Panc1 (cell line): ENCODE measurements around the gene ESR2. TPM values are rescaled to one million over a fixed set of nuclear protein-coding genes. Genes with fewer than 3 reads are reported as not detected.

ENCODE experiments used
- ATAC-seq: fragments of 200-7000 bp; cut with Tn5 transposase; 2 replicates; pipeline ENCODE4 v1.9.1; 2020; ENCODE audit warnings: mild to moderate bottlenecking, moderate library complexity
- BruUV-seq: library from RNA; stranded (reverse); fragments of 400-500 nt; replicated peaks from 2 replicates; lab custom pipeline; 2021; lab: Mats Ljungman, UMichigan
- CTCF ChIA-PET: fragments of 300-600 bp; sonication (Branson Sonifier 250); formaldehyde crosslinking; loops from one replicate; lab custom pipeline; 2022; ENCODE audit warnings: antibody characterized with exemption; lab: Charles Lee
- POLR2A ChIA-PET: fragments of 300-600 bp; sonication (Branson Sonifier 250); formaldehyde crosslinking; loops from one replicate; lab custom pipeline; 2022; ENCODE audit warnings: antibody characterized with exemption; lab: Charles Lee
- DNase-seq: peaks from one replicate; pipeline ENCODE4 v3.0.0-alpha.2; 2010; ENCODE audit warnings: low read depth, low spot score
- H3K27ac ChIP-seq: 2 replicates; pipeline ENCODE4 v1.5.1; 2011; ENCODE audit warnings: mild to moderate bottlenecking, low read length, inconsistent platforms
- H3K27me3 ChIP-seq: fragments of 200-500 bp; sonication (Bioruptor generic); 2 replicates; pipeline ENCODE4 v1.6.0; 2014; ENCODE audit warnings: low read length, inconsistent platforms; ENCODE audit not compliant: control insufficient read depth, insufficient read depth
- H3K36me3 ChIP-seq: fragments of 200-500 bp; sonication (Bioruptor generic); 2 replicates; pipeline ENCODE4 v1.5.1; 2014; ENCODE audit warnings: inconsistent platforms, mild to moderate bottlenecking, low read length, moderate library complexity; ENCODE audit not compliant: control insufficient read depth, insufficient read depth
- H3K4me1 ChIP-seq: 2 replicates; pipeline ENCODE4 v1.5.1; 2011; ENCODE audit warnings: inconsistent platforms, mild to moderate bottlenecking, low read length, moderate library complexity; ENCODE audit not compliant: control insufficient read depth, insufficient read depth
- H3K4me3 ChIP-seq, 2 experiments: 2 replicates each; pipeline ENCODE4 v1.5.1; 2011 to 2012; ENCODE audit warnings: low read depth in 2 of 2, low read length in 2 of 2, mild to moderate bottlenecking in 2 of 2, inconsistent platforms in 1 of 2, moderate library complexity in 1 of 2
- H3K9me3 ChIP-seq: fragments of 200-500 bp; sonication (Bioruptor generic); 2 replicates; pipeline ENCODE4 v1.5.1; 2014; ENCODE audit warnings: low read depth, mild to moderate bottlenecking, inconsistent platforms, low read length, moderate library complexity; ENCODE audit not compliant: control insufficient read depth, insufficient read depth
- CTCF ChIP-seq: fragments of 450-650 bp; IDR thresholded peaks from 2 replicates; pipeline ENCODE4 v1.5.1; 2017; ENCODE audit warnings: mild to moderate bottlenecking
- POLR2AphosphoS5 ChIP-seq: IDR thresholded peaks from 2 replicates; pipeline ENCODE4 v1.6.1; 2012; ENCODE audit warnings: mild to moderate bottlenecking, low read depth, low read length, moderate library complexity
- SIN3A ChIP-seq: IDR thresholded peaks from 2 replicates; pipeline ENCODE4 v1.6.1; 2012; ENCODE audit warnings: low read depth, mild to moderate bottlenecking, low read length, moderate library complexity, borderline replicate concordance; ENCODE audit not compliant: insufficient read depth
- TCF7L2 ChIP-seq: IDR thresholded peaks from 2 replicates; pipeline ENCODE4 v1.6.1; 2011; ENCODE audit warnings: mild to moderate bottlenecking, low read depth, low read length, inconsistent platforms
- in situ Hi-C: cut with HindIII; loops from 2 replicates; pipeline ENCODE4 v1.10.0; 2016; ENCODE audit warnings: low sequenced_read_pairs, low pct_unique_long_range_greater_than_20kb
- intact Hi-C: fragments of 100-400 bp; cut with micrococcal nuclease; formaldehyde crosslinking; loops from one replicate; pipeline ENCODE4 v1.10.0; 2022; ENCODE audit not compliant: unreplicated experiment
- total RNA-seq: library from RNA; stranded (reverse); gene quantifications from one replicate; pipeline ENCODE4 v1.2.1, GENCODE V29; 2021; ENCODE audit not compliant: unreplicated experiment
- TF ChIP-seq, protein P1 (sequence below), 2 experiments: IDR thresholded peaks; 2 replicates each; pipeline ENCODE4 v1.6.1; 2011 to 2012; ENCODE audit warnings: low read depth in 2 of 2, control low read depth in 1 of 2, low read length in 1 of 2, mild to moderate bottlenecking in 1 of 2, moderate library complexity in 1 of 2; ENCODE audit not compliant: insufficient read depth in 1 of 2

The ESR2 gene
- total RNA-seq, 1 experiment from 2014 or later: not detected

DNA sequence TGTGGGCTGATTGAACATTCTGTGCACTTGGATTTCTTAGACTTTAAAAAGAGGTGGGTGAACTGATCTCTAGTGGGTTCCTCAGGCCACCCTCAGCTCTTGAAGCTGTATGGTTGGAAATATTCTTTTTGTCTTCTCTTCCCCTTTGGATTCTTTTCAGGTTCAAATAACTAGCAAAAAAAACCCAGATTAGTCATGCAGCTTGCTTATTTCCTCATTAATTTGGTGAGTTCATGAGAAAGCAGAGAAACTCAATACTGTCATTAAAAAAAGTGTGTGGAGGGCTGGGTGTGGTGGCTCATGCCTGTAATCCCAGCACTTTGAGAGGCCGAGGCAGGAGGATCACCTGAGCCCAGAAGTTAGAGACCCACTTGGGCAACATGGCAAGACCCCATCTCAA, 183.4 kb downstream of the ESR2 start:
- in situ Hi-C loops: no loop called here
- H3K36me3 ChIP-seq: no peaks in the 10 kb centered on the region
- TF ChIP-seq POLR2AphosphoS5 (no peak), TCF7L2 (no peak)
- TF ChIP-seq, protein P1, sequence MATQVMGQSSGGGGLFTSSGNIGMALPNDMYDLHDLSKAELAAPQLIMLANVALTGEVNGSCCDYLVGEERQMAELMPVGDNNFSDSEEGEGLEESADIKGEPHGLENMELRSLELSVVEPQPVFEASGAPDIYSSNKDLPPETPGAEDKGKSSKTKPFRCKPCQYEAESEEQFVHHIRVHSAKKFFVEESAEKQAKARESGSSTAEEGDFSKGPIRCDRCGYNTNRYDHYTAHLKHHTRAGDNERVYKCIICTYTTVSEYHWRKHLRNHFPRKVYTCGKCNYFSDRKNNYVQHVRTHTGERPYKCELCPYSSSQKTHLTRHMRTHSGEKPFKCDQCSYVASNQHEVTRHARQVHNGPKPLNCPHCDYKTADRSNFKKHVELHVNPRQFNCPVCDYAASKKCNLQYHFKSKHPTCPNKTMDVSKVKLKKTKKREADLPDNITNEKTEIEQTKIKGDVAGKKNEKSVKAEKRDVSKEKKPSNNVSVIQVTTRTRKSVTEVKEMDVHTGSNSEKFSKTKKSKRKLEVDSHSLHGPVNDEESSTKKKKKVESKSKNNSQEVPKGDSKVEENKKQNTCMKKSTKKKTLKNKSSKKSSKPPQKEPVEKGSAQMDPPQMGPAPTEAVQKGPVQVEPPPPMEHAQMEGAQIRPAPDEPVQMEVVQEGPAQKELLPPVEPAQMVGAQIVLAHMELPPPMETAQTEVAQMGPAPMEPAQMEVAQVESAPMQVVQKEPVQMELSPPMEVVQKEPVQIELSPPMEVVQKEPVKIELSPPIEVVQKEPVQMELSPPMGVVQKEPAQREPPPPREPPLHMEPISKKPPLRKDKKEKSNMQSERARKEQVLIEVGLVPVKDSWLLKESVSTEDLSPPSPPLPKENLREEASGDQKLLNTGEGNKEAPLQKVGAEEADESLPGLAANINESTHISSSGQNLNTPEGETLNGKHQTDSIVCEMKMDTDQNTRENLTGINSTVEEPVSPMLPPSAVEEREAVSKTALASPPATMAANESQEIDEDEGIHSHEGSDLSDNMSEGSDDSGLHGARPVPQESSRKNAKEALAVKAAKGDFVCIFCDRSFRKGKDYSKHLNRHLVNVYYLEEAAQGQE (IDR thresholded peaks at IDR 0.05; ENCODE audit: insufficient read depth in 1 of 2, low read depth in 2 of 2, low read length in 1 of 2): no peak
- no peak overlapping the region for H3K4me3 ChIP-seq
- H3K4me1 ChIP-seq: no peaks in the 10 kb centered on the region
- BruUV-seq: no TSS peak
- no peak overlapping the region for H3K27ac ChIP-seq
- ATAC-seq (no peak), DNase-seq (no peak)
- intact Hi-C loops: no loop called here
- H3K9me3 ChIP-seq: no peaks in the 10 kb centered on the region
- CTCF ChIA-PET: no interaction called here
- POLR2A ChIA-PET: no interaction called here
- no peaks in the 10 kb centered on the region for H3K27me3 ChIP-seq

- H3K9me3 ChIP-seq: no peaks in the 10 kb centered on the region
- no peak overlapping the region for H3K27ac ChIP-seq
- H3K4me1 ChIP-seq: no peaks in the 10 kb centered on the region
- DNase-seq (no peak), ATAC-seq (no peak)
- ChIA-PET CTCF (no interaction called here), POLR2A (interaction anchor here (0.7 kb wide), 1 partner anchor 16 kb away, joined by 15 read pairs; no protein-coding TSS in a partner anchor)
- no peaks in the 10 kb centered on the region for H3K27me3 ChIP-seq
- TF ChIP-seq SIN3A (no peak), POLR2AphosphoS5 (no peak), TCF7L2 (no peak), CTCF (no peak)
- TF ChIP-seq, protein P1 (IDR thresholded peaks at IDR 0.05; ENCODE audit: insufficient read depth in 1 of 2, low read depth in 2 of 2, low read length in 1 of 2): no peak
- H3K4me3 ChIP-seq: no peak overlapping the region
- intact Hi-C loops: no loop called here
- no peaks in the 10 kb centered on the region for H3K36me3 ChIP-seq
- in situ Hi-C loops: no loop called here
- BruUV-seq: no TSS peak
Observed at GRCh38 chr14:64109819-64110554, 184.2 kb downstream of the ESR2 start.
